Measurements from ENCODE around the gene EIF4G3.
"Not testable (repeated sequence)": the region's sequence is repeated elsewhere in the genome, so short reads cannot be mapped to it uniquely, and the experiment has no call there.

EIF4G3 gene

GRCh38 chr1:21117597-21118001 is 59.1 kb downstream of the EIF4G3 start:
- DNase-seq: no peak
- intact Hi-C loops (cut with DNase I): loop anchor here (10.0 kb wide), 1 partner anchor 57 kb away; the partner anchor contains the start of gene EIF4G3

- intact Hi-C loops (cut with DNase I): loop anchor here (10.0 kb wide), 1 partner anchor 58 kb away; the partner anchor contains the start of gene EIF4G3
Observed at GRCh38 chr1:21117159-21117558, 59.5 kb downstream of the EIF4G3 start.

GRCh38 chr1:21115098-21115760 is 61.5 kb downstream of the EIF4G3 start:
- intact Hi-C loops (cut with DNase I): loop anchor here (10.0 kb wide), 1 partner anchor 60 kb away; the partner anchor contains the start of gene EIF4G3
- no peak for DNase-seq

More at GRCh38 chr1:21117159-21117558, 59.5 kb downstream of the EIF4G3 start:
- DNase-seq: no peak

- DNase-seq: no peak
- intact Hi-C loops (cut with DNase I): loop anchor here (10.0 kb wide), 1 partner anchor 60 kb away; the partner anchor contains the start of gene EIF4G3
Observed at GRCh38 chr1:21114431-21114830, 62.3 kb downstream of the EIF4G3 start.

- intact Hi-C loops (cut with DNase I): loop anchor here (10.0 kb wide), 1 partner anchor 65 kb away; the partner anchor contains the start of gene EIF4G3
Observed at GRCh38 chr1:21110163-21110562, 66.5 kb downstream of the EIF4G3 start.

GRCh38 chr1:21106709-21107108 is 70.0 kb downstream of the EIF4G3 start:
- intact Hi-C loops (cut with DNase I): no loop called here

More at GRCh38 chr1:21110163-21110562, 66.5 kb downstream of the EIF4G3 start:
- no peak for DNase-seq

GRCh38 chr1:21106238-21106637 is 70.5 kb downstream of the EIF4G3 start:
- no peak for DNase-seq
- intact Hi-C loops (cut with DNase I): no loop called here

More at GRCh38 chr1:21106709-21107108, 70.0 kb downstream of the EIF4G3 start:
- DNase-seq: no peak

GRCh38 chr1:21105807-21106206 is 70.9 kb downstream of the EIF4G3 start:
- no peak for DNase-seq
- intact Hi-C loops (cut with DNase I): no loop called here

- no peak for DNase-seq
- intact Hi-C loops (cut with DNase I): no loop called here
Observed at GRCh38 chr1:21104683-21105082, 72.0 kb downstream of the EIF4G3 start.

GRCh38 chr1:21100481-21100921 is 76.2 kb downstream of the EIF4G3 start:
- DNase-seq: no peak
- intact Hi-C loops (cut with DNase I): no loop called here

GRCh38 chr1:21099869-21100131 is 76.9 kb downstream of the EIF4G3 start:
- intact Hi-C loops (cut with DNase I): no loop called here
- DNase-seq: no peak

- intact Hi-C loops (cut with DNase I): no loop called here
- no peak for DNase-seq
Observed at GRCh38 chr1:21099034-21099868, 77.4 kb downstream of the EIF4G3 start.

GRCh38 chr1:21098186-21098915 is 78.3 kb downstream of the EIF4G3 start:
- intact Hi-C loops (cut with DNase I): no loop called here

GRCh38 chr1:21097729-21098128 is 79.0 kb downstream of the EIF4G3 start:
- intact Hi-C loops (cut with DNase I): no loop called here

More at GRCh38 chr1:21098186-21098915, 78.3 kb downstream of the EIF4G3 start:
- no peak for DNase-seq

GRCh38 chr1:21095976-21096375 is 80.7 kb downstream of the EIF4G3 start:
- intact Hi-C loops (cut with DNase I): no loop called here
- DNase-seq: no peak

More at GRCh38 chr1:21097729-21098128, 79.0 kb downstream of the EIF4G3 start:
- no peak for DNase-seq

GRCh38 chr1:21094282-21094681 is 82.4 kb downstream of the EIF4G3 start:
- DNase-seq; intact Hi-C loops (cut with DNase I): not testable (repeated sequence)

GRCh38 chr1:21093271-21093958 is 83.3 kb downstream of the EIF4G3 start:
- DNase-seq; intact Hi-C loops (cut with DNase I): not testable (repeated sequence)

GRCh38 chr1:21092545-21092944 is 84.2 kb downstream of the EIF4G3 start:
- intact Hi-C loops (cut with DNase I); DNase-seq: not testable (repeated sequence)

GRCh38 chr1:21091053-21091690 is 85.5 kb downstream of the EIF4G3 start:
- DNase-seq; intact Hi-C loops (cut with DNase I): not testable (repeated sequence)

GRCh38 chr1:21090463-21090862 is 86.2 kb downstream of the EIF4G3 start:
- no peak for DNase-seq
- intact Hi-C loops (cut with DNase I): no loop called here

All from posterior cingulate gyrus (tissue), 11 donors.